HL-60 (cell line): Measurements from ENCODE around the gene TRIM28.
"Not testable (repeated sequence)": the region's sequence is repeated elsewhere in the genome, so short reads cannot be mapped to it uniquely, and the experiment has no call there.

ENCODE experiments used
- DNase-seq, 2 experiments: peaks; one replicate each; pipeline ENCODE4 v3.0.0-alpha.2; 2010 to 2020; ENCODE audit warnings: low read depth in 1 of 2, low spot score in 1 of 2
- H3K27ac ChIP-seq: fragments of 250-450 bp; sonication (Bioruptor Pico); replicated peaks from 2 replicates; pipeline ENCODE4 v1.5.1; 2020; ENCODE audit warnings: mild to moderate bottlenecking, moderate library complexity
- H3K27me3 ChIP-seq: fragments of 250-450 bp; sonication (Bioruptor Pico); 2 replicates; pipeline ENCODE4 v1.5.1; 2021; ENCODE audit warnings: mild to moderate bottlenecking, moderate library complexity; ENCODE audit not compliant: insufficient read depth, poor library complexity, severe bottlenecking
- H3K4me3 ChIP-seq: replicated peaks from 2 replicates; pipeline ENCODE4 v1.5.1; 2011; ENCODE audit warnings: mild to moderate bottlenecking, control low read depth, low read length; ENCODE audit not compliant: insufficient read depth
- CTCF ChIP-seq: IDR thresholded peaks from one replicate; pipeline ENCODE4 v1.5.1; 2011; ENCODE audit warnings: low read length, control low read depth, inconsistent platforms; ENCODE audit not compliant: insufficient read depth
- GABPA ChIP-seq: IDR thresholded peaks from 2 replicates; pipeline ENCODE4 v1.6.1; 2012; ENCODE audit warnings: low read depth
- POLR2AphosphoS5 ChIP-seq: IDR thresholded peaks from 2 replicates; pipeline ENCODE4 v1.6.1; 2012; ENCODE audit warnings: low read depth
- REST ChIP-seq: IDR thresholded peaks from 2 replicates; pipeline ENCODE4 v1.6.1; 2012; ENCODE audit warnings: low read depth; ENCODE audit not compliant: insufficient replicate concordance
- SPI1 ChIP-seq: IDR thresholded peaks from 2 replicates; pipeline ENCODE4 v1.6.1; 2012; ENCODE audit warnings: low read depth, mild to moderate bottlenecking, borderline replicate concordance

Gene TRIM28

GRCh38 chr19:58499021-58499927, 44.6 kb upstream of the TRIM28 start:
- H3K27ac ChIP-seq: peak overlapping the region; percentile 62
- peak; percentile 97 to 100 for DNase-seq
- no peaks in the 10 kb centered on the region for H3K27me3 ChIP-seq
- peak overlapping the region; percentile 46 for H3K4me3 ChIP-seq
- peak; percentile 69 for TF ChIP-seq REST
- TF ChIP-seq SPI1: peak; percentile 54; the same call in 1 of the 2 replicates
- TF ChIP-seq GABPA: peak; percentile 99
- peak; percentile 88 for TF ChIP-seq POLR2AphosphoS5
- TF ChIP-seq CTCF: no peak

GRCh38 chr19:58500242-58500641, 43.6 kb upstream of the TRIM28 start:
- Histone ChIP-seq H3K27me3 (no peaks in the 10 kb centered on the region), H3K4me3 (peak overlapping the region; percentile 44), H3K27ac (no peak overlapping the region)
- DNase-seq: no peak
- TF ChIP-seq REST (no peak), GABPA (no peak), CTCF (no peak), POLR2AphosphoS5 (no peak), SPI1 (no peak)

DNA sequence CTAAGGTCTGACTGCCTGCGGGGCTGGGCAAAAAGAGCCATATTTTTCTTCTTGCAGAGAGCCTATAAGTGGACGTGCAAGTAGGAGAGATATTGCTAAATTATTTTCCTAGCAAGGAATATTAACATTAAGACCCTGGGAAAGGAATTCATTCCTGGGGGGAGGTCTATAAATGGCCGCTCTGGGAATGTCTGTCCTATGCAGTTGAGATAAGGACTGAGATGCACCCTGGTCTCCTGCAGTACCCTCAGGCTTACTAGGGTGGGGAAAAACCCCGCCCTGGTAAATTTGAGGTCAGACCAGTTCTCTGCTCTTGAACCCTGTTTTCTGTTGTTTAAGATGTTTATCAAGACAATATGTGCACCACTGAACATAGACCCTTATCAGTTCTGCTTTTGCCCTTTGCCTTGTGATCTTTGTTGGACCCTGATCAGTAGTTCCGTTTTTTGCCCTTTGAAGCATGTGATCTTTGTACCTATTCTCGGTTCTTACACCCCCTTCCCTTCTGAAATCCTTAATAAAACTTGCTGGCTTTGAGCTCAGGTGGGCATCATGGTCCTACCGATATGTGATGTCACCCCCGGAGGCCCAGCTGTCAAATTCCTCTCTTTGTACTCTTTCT, 36.2 kb upstream of the TRIM28 start:
- not testable (repeated sequence) for H3K4me3 ChIP-seq, H3K27me3 ChIP-seq, H3K27ac ChIP-seq, DNase-seq

DNA sequence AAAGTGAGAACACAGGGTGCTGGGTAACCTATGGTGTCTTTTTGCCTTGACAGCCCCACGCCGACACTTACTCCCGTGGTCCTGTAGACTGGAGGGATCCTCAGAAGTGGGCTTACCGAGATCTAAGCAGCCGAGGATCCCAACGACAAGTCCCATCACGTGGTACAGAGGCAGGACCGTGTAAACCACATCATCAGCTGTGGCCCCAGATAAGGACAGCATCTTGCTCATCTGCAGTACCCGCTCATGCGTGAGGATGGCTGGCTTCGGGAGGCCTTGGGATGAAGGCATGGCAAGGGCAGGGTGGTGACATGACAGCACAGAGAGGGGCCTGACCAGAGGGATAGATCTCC, 34.2 kb upstream of the TRIM28 start:
- Histone ChIP-seq H3K4me3 (no peak overlapping the region), H3K27me3 (no peaks in the 10 kb centered on the region), H3K27ac (no peak overlapping the region)
- TF ChIP-seq POLR2AphosphoS5 (no peak), REST (no peak), GABPA (no peak), CTCF (no peak), SPI1 (no peak)
- DNase-seq: no peak
